DMS79 (cell line): ENCODE data around the gene TLR7.

Experiments used
- DNase-seq: peaks from one replicate; lab custom pipeline; 2025; lab: John Stamatoyannopoulos, UW

Gene TLR7

GRCh38 chrX:12891171-12891570, 24.3 kb downstream of the TLR7 start:
- DNase-seq: no peak

- no peak for DNase-seq
These were observed 25.1 kb downstream of the TLR7 start for GRCh38 chrX:12891915-12892506.

- no peak for DNase-seq
These were observed 25.8 kb downstream of the TLR7 start for GRCh38 chrX:12892716-12893115.

GRCh38 chrX:12894074-12895030, 27.5 kb downstream of the TLR7 start:
- no peak for DNase-seq

GRCh38 chrX:12895866-12896265, 29.0 kb downstream of the TLR7 start:
- DNase-seq: no peak

GRCh38 chrX:12896935-12897334, 30.1 kb downstream of the TLR7 start:
- no peak for DNase-seq

GRCh38 chrX:12898073-12898472, 31.2 kb downstream of the TLR7 start:
- no peak for DNase-seq

- DNase-seq: no peak
These were observed 32.6 kb downstream of the TLR7 start for GRCh38 chrX:12899506-12899905.

GRCh38 chrX:12901486-12901885, 34.6 kb downstream of the TLR7 start:
- DNase-seq: no peak

- DNase-seq: no peak
These were observed 36.8 kb downstream of the TLR7 start for GRCh38 chrX:12903646-12904045.

- no peak for DNase-seq
These were observed 39.3 kb downstream of the TLR7 start, which contains the start of gene TLR8 for GRCh38 chrX:12906046-12906761. Gene TLR8, plus strand, starts transcription at chrX:12906620. Its CDS starts 87 bp downstream, at chrX:12906707.

- no peak for DNase-seq
These were observed 43.7 kb downstream of the TLR7 start for GRCh38 chrX:12910423-12911121.

GRCh38 chrX:12911122-12911470, 44.2 kb downstream of the TLR7 start:
- no peak for DNase-seq

- DNase-seq: no peak
These were observed 46.1 kb downstream of the TLR7 start for GRCh38 chrX:12912791-12913482.

GRCh38 chrX:12917753-12918152, 50.9 kb downstream of the TLR7 start:
- no peak for DNase-seq

- no peak for DNase-seq
These were observed 52.2 kb downstream of the TLR7 start for GRCh38 chrX:12919051-12919450.

- no peak for DNase-seq
These were observed 52.7 kb downstream of the TLR7 start for GRCh38 chrX:12919620-12920019.

- no peak for DNase-seq
These were observed 54.1 kb downstream of the TLR7 start for GRCh38 chrX:12920990-12921389.

- no peak for DNase-seq
These were observed 55.2 kb downstream of the TLR7 start for GRCh38 chrX:12921886-12922598.

- no peak for DNase-seq
These were observed 55.7 kb downstream of the TLR7 start for GRCh38 chrX:12922599-12922919.

- DNase-seq: no peak
These were observed 62.8 kb downstream of the TLR7 start for GRCh38 chrX:12929701-12930100.
